MM.1S (cell line): ENCODE results near the gene ARRDC1.

Experiments used
- DNase-seq: peaks from one replicate; pipeline ENCODE4 v3.0.0-alpha.2; 2015
- H2AFZ ChIP-seq: fragments of 300-600 bp; sonication (generic); 2 replicates; pipeline ENCODE4 v1.6.0; 2016; ENCODE audit warnings: antibody characterized with exemption, low read length
- H3F3A ChIP-seq: fragments of 300-600 bp; sonication (generic); 2 replicates; pipeline ENCODE4 v1.6.1; 2016; ENCODE audit warnings: mild to moderate bottlenecking, antibody characterized with exemption, low read length, moderate library complexity, mixed read lengths; ENCODE audit not compliant: insufficient read depth
- H3K27ac ChIP-seq: fragments of 300-600 bp; sonication (generic); 2 replicates; pipeline ENCODE4 v1.5.1; 2016; ENCODE audit warnings: mild to moderate bottlenecking, low read length
- H3K27me3 ChIP-seq: fragments of 300-600 bp; sonication (generic); replicated peaks from 2 replicates; pipeline ENCODE4 v1.6.0; 2016; ENCODE audit warnings: low read length; ENCODE audit not compliant: insufficient read depth
- H3K36me3 ChIP-seq: fragments of 300-600 bp; sonication (generic); replicated peaks from 2 replicates; pipeline ENCODE4 v1.6.1; 2016; ENCODE audit warnings: mild to moderate bottlenecking, low read length, mixed read lengths; ENCODE audit not compliant: insufficient read depth
- H3K4me1 ChIP-seq: fragments of 300-600 bp; sonication (generic); 2 replicates; pipeline ENCODE4 v1.6.1; 2016; ENCODE audit warnings: low read length, mixed read lengths
- H3K4me2 ChIP-seq: fragments of 300-600 bp; sonication (generic); 2 replicates; pipeline ENCODE4 v1.6.0; 2016; ENCODE audit warnings: low read depth, low read length
- H3K4me3 ChIP-seq: fragments of 300-600 bp; sonication (generic); 2 replicates; pipeline ENCODE4 v1.5.1; 2016; ENCODE audit warnings: low read length, mixed read lengths
- H3K79me2 ChIP-seq: fragments of 300-600 bp; sonication (generic); 2 replicates; pipeline ENCODE4 v1.6.1; 2016; ENCODE audit warnings: mixed run types, low read length, mixed read lengths
- H3K9ac ChIP-seq: fragments of 300-600 bp; sonication (generic); 2 replicates; pipeline ENCODE4 v1.6.1; 2016; ENCODE audit warnings: low read length, mixed read lengths
- H3K9me2 ChIP-seq: fragments of 300-600 bp; sonication (generic); replicated peaks from 2 replicates; pipeline ENCODE4 v1.6.1; 2016; ENCODE audit warnings: mild to moderate bottlenecking, low read length, mixed read lengths; ENCODE audit not compliant: insufficient read depth
- H3K9me3 ChIP-seq: fragments of 300-600 bp; sonication (generic); replicated peaks from 2 replicates; pipeline ENCODE4 v1.6.1; 2016; ENCODE audit warnings: mild to moderate bottlenecking, low read length, mixed read lengths; ENCODE audit not compliant: insufficient read depth
- H4K20me1 ChIP-seq: fragments of 300-600 bp; sonication (generic); 2 replicates; pipeline ENCODE4 v1.6.1; 2016; ENCODE audit warnings: mild to moderate bottlenecking, low read length, moderate library complexity, mixed read lengths; ENCODE audit not compliant: insufficient read depth
- CTCF ChIP-seq: fragments of 300-600 bp; sonication (generic); IDR thresholded peaks from 2 replicates; pipeline ENCODE4 v1.5.1; 2016; ENCODE audit warnings: antibody characterized with exemption, low read length, mixed read lengths
- EZH2 ChIP-seq: fragments of 300-600 bp; sonication (generic); optimal IDR thresholded peaks from 2 replicates; pipeline ENCODE3; 2017; ENCODE audit warnings: low read depth, mild to moderate bottlenecking, antibody characterized with exemption, low read length, mixed read lengths
- EZH2phosphoT487 ChIP-seq: fragments of 300-600 bp; sonication (generic); IDR thresholded peaks from 2 replicates; pipeline ENCODE4 v1.6.1; 2018; ENCODE audit warnings: antibody characterized with exemption, low read length

Gene ARRDC1

GRCh38 chr9:137613259-137613658, 7.8 kb downstream of the ARRDC1 start:
- Histone ChIP-seq H3K9ac (no peak overlapping the region), H3K4me1 (peaks cover 6% of the 10 kb centered on the region; the same call in 1 of the 2 replicates), H3K27ac (no peak overlapping the region), H3K4me2 (no peak overlapping the region), H3K36me3 (no peaks in the 10 kb centered on the region), H3K9me3 (no peaks in the 10 kb centered on the region), H3K9me2 (no peaks in the 10 kb centered on the region), H3K79me2 (peaks cover 39% of the 10 kb centered on the region), H4K20me1 (no peaks in the 10 kb centered on the region), H3K27me3 (no peaks in the 10 kb centered on the region), H2AFZ (no peak overlapping the region), H3K4me3 (no peak overlapping the region), H3F3A (no peaks in the 10 kb centered on the region; the same call in 1 of the 2 replicates)
- TF ChIP-seq EZH2 (no peak), EZH2phosphoT487 (no peak), CTCF (no peak)
- DNase-seq = no peak

DNA sequence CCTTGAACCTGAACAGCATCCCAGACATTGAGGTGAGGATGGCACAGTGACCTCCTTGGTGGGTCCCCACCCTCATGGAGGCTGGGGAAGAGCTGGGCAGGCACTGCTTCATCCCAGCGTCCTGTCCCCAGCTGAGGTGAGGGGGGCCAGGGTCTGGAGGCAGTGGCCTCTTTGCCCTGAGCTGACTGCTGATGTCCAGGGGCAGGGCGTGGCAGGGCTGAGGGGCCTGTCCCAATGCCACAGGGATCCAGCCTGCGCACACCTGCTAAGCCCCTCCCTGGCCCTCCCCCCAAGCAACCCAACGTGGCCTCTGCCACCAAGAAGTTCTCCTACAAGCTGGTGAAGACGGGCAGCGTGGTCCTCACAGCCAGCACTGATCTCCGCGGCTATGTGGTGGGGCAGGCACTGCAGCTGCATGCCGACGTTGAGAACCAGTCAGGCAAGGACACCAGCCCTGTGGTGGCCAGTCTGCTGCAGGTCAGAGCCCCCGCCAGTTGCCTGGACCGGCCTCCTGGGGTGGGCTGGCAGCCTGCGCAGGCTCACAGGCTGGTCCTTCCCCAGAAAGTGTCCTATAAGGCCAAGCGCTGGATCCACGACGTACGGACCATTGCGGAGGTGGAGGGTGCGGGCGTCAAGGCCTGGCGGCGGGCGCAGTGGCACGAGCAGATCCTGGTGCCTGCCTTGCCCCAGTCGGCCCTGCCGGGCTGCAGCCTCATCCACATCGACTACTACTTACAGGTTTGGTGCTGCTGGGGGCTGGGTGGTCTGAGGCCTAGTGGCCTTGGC, 8.4 kb downstream of the ARRDC1 start:
- TF ChIP-seq EZH2 = no peak
- no peak for TF ChIP-seq CTCF
- no peak for TF ChIP-seq EZH2phosphoT487
- H3K4me3 ChIP-seq = no peak overlapping the region
- H3K36me3 ChIP-seq = no peaks in the 10 kb centered on the region
- H4K20me1 ChIP-seq = no peaks in the 10 kb centered on the region
- no peaks in the 10 kb centered on the region for H3K27me3 ChIP-seq
- no peaks in the 10 kb centered on the region for H3K9me2 ChIP-seq
- peaks cover 36% of the 10 kb centered on the region for H3K79me2 ChIP-seq
- no peak overlapping the region for H3K9ac ChIP-seq
- no peaks in the 10 kb centered on the region for H3K9me3 ChIP-seq
- no peaks in the 10 kb centered on the region; the same call in 1 of the 2 replicates for H3F3A ChIP-seq
- peaks cover 6% of the 10 kb centered on the region; the same call in 1 of the 2 replicates for H3K4me1 ChIP-seq
- DNase-seq = no peak
- no peak overlapping the region for H3K4me2 ChIP-seq
- H3K27ac ChIP-seq = no peak overlapping the region
- H2AFZ ChIP-seq = no peak overlapping the region

DNA sequence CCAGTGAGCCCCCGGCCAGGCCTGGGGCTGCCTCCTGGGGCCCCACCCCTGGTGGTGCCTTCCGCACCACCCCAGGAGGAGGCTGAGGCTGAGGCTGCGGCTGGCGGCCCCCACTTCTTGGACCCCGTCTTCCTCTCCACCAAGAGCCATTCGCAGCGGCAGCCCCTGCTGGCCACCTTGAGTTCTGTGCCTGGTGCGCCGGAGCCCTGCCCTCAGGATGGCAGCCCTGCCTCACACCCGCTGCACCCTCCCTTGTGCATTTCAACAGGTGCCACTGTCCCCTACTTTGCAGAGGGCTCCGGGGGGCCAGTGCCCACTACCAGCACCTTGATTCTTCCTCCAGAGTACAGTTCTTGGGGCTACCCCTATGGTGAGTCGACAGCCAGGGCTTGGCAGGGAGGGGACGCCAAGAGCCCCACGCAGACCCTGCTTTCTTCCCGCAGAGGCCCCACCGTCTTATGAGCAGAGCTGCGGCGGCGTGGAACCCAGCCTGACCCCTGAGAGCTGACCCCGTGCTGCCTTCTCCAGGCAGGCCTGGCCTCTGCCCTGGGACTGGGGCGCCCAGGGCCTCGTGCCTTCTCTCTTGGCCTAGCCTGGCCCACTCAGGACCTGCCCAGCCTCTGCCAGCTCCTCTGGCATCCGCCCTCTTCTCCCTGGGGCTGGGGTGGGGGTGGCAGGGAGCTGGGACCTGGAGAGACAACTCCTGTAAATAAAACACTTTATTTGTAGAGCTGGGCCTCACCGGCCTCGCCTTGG, 9.3 kb downstream of the ARRDC1 start:
- H3K27ac ChIP-seq = no peak overlapping the region
- H3K27me3 ChIP-seq = no peaks in the 10 kb centered on the region
- no peak overlapping the region for H3K4me2 ChIP-seq
- H3K9me3 ChIP-seq = no peaks in the 10 kb centered on the region
- no peak overlapping the region for H2AFZ ChIP-seq
- peaks cover 7% of the 10 kb centered on the region for H3F3A ChIP-seq
- no peak overlapping the region for H3K4me3 ChIP-seq
- H3K9ac ChIP-seq = no peak overlapping the region
- H3K4me1 ChIP-seq = peaks cover 6% of the 10 kb centered on the region; the same call in 1 of the 2 replicates
- H3K36me3 ChIP-seq = no peaks in the 10 kb centered on the region
- no peaks in the 10 kb centered on the region for H3K9me2 ChIP-seq
- peaks cover 42% of the 10 kb centered on the region for H3K79me2 ChIP-seq
- no peak for DNase-seq
- TF ChIP-seq CTCF (no peak), EZH2phosphoT487 (no peak), EZH2 (no peak)
- H4K20me1 ChIP-seq = no peaks in the 10 kb centered on the region
